Activated CD8-positive, alpha-beta memory T cell treated with anti-CD3 and anti-CD28 coated beads, Interleukin-2, amount 10 ng/mL, durations not matched to agents 7 days and 5 days (primary cell): ENCODE data around the gene MEGF10. TPM values are rescaled to one million over a fixed set of nuclear protein-coding genes. Genes with fewer than 3 reads are reported as not detected.

ENCODE experiments used
- ATAC-seq: fragments of 150-1000 bp; cut with Tn5 transposase; one replicate; pipeline ENCODE4 v1.10.0; 2021; ENCODE audit warnings: moderate library complexity
- CTCF ChIA-PET: fragments of 350-600 bp; sonication (Branson Sonifier 250); formaldehyde crosslinking; loops from one replicate; lab custom pipeline; 2021; ENCODE audit warnings: antibody characterized with exemption; lab: Charles Lee
- DNase-seq: peaks from one replicate; pipeline ENCODE4 v3.0.0-alpha.2; 2020
- H3K27ac Mint-ChIP-seq: one replicate; pipeline ENCODE4 v1.8.0; 2021; ENCODE audit warnings: mild to moderate bottlenecking, mixed read lengths
- H3K27me3 Mint-ChIP-seq: one replicate; pipeline ENCODE4 v1.8.0; 2021; ENCODE audit warnings: mixed read lengths
- H3K36me3 Mint-ChIP-seq: one replicate; pipeline ENCODE4 v1.8.0; 2021; ENCODE audit warnings: mild to moderate bottlenecking, mixed read lengths
- H3K4me1 Mint-ChIP-seq: one replicate; pipeline ENCODE4 v1.8.0; 2021; ENCODE audit warnings: mixed read lengths
- H3K4me3 Mint-ChIP-seq: one replicate; pipeline ENCODE4 v1.8.0; 2021; ENCODE audit warnings: mild to moderate bottlenecking, moderate library complexity, mixed read lengths
- H3K9me3 Mint-ChIP-seq: one replicate; pipeline ENCODE4 v1.8.0; 2022; ENCODE audit warnings: low read depth, mixed read lengths
- total RNA-seq, 2 experiments: library from RNA; stranded (reverse); gene quantifications; one replicate each; pipeline ENCODE4 v1.2.3, GENCODE V29; 2021

The MEGF10 gene
- total RNA-seq, 2 experiments from 2014 or later = not detected

DNA sequence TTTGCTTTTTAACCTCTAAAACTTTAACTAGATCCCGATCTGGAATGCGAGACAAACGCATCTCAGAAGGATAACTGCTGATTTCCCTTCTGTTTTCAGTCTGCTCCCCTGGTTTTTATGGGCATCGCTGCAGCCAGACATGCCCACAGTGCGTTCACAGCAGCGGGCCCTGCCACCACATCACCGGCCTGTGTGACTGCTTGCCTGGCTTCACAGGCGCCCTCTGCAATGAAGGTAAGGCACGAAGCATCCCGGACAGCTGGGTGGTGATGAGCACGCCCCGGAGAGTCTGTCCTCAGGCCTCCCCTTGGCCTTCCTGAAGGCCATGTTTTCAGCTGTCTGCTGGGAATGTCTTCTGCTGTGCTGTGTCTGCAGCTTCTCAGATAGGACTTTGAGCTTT lies 144.0 kb downstream of the MEGF10 start:
- DNase-seq (no peak), ATAC-seq (no peak)
- Mint-ChIP-seq H3K9me3 (no peaks in the 10 kb centered on the region), H3K4me1 (no peaks in the 10 kb centered on the region), H3K27me3 (peaks cover 8% of the 10 kb centered on the region), H3K27ac (no peak overlapping the region), H3K4me3 (no peak overlapping the region), H3K36me3 (no peaks in the 10 kb centered on the region)
- CTCF ChIA-PET = interaction anchor here (1.1 kb wide), 1 partner anchor 121 kb away, joined by 3 read pairs; no protein-coding TSS in a partner anchor

DNA sequence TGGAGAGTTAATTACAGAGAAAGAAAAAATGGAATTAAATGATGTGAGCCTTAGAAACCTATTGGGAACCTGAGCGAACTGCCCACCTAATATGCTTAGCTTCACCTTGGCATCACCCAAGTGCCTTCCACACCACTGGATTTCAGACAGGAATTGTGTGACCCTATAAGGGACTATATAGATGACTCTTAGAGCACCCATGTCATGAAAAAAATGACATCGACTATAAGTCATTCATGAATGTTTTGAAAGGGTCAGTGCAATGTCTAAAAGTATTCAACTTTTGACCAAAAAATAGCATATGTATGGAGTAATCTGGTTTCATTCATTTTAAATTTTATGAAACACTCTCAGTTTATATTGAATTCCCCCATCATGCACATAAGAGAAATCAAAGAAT lies 145.2 kb downstream of the MEGF10 start:
- Mint-ChIP-seq H3K27me3 (peaks cover 4% of the 10 kb centered on the region), H3K36me3 (no peaks in the 10 kb centered on the region), H3K4me3 (no peak overlapping the region), H3K27ac (no peak overlapping the region), H3K9me3 (no peaks in the 10 kb centered on the region), H3K4me1 (no peaks in the 10 kb centered on the region)
- DNase-seq (no peak), ATAC-seq (no peak)
- CTCF ChIA-PET = interaction anchor here (0.7 kb wide), 1 partner anchor 8 kb away, joined by 3 read pairs; no protein-coding TSS in a partner anchor

DNA sequence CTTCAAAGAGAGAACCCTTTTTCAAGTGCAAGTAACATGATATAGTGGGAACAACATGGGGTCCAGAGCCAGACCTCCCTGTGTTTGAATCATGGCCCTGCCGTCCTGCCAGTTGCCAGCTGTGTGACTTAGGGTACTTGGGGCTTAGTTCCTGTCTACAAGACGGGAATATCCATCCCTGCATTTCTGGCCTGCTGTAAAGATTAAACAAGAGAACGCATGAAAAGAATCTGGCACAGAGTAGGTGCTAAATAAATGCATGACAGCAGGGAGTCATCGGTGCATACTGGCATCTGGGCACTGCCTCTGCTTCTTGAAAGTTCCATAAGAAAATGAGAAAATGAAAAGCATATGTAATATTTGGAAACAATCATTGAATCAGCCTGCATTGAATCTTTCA lies 149.0 kb downstream of the MEGF10 start:
- H3K9me3 Mint-ChIP-seq = no peaks in the 10 kb centered on the region
- DNase-seq (no peak), ATAC-seq (no peak)
- H3K4me3 Mint-ChIP-seq = no peak overlapping the region
- H3K36me3 Mint-ChIP-seq = no peaks in the 10 kb centered on the region
- H3K27ac Mint-ChIP-seq = no peak overlapping the region
- CTCF ChIA-PET = no interaction called here
- peaks cover 13% of the 10 kb centered on the region for H3K27me3 Mint-ChIP-seq
- no peaks in the 10 kb centered on the region for H3K4me1 Mint-ChIP-seq

DNA sequence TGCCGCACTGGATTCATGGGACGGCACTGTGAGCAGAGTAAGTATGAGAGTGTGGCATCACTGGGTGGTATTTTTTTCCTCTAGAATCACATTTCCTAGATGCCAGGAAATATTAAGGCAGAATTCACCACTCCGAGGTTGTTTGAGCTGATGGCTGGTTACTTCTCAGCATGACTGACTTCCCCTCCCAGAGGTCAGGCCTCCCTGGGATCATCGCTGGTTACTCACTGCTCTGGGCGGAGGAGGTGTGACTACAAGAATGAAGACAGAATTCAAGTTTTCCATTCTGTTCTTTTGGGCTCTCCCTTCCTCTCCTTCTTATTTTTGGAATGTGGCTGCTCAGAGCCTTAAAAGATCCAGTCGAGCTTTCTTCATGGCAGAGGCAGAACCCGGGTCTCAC lies 150.2 kb downstream of the MEGF10 start:
- no peaks in the 10 kb centered on the region for H3K4me1 Mint-ChIP-seq
- no peak overlapping the region for H3K27ac Mint-ChIP-seq
- no peak overlapping the region for H3K4me3 Mint-ChIP-seq
- CTCF ChIA-PET = interaction anchor here (1.6 kb wide), 1 partner anchor 782 kb away, joined by 3 read pairs; no protein-coding TSS in a partner anchor
- H3K27me3 Mint-ChIP-seq = peaks cover 13% of the 10 kb centered on the region
- ATAC-seq (no peak), DNase-seq (no peak)
- no peaks in the 10 kb centered on the region for H3K9me3 Mint-ChIP-seq
- no peaks in the 10 kb centered on the region for H3K36me3 Mint-ChIP-seq

DNA sequence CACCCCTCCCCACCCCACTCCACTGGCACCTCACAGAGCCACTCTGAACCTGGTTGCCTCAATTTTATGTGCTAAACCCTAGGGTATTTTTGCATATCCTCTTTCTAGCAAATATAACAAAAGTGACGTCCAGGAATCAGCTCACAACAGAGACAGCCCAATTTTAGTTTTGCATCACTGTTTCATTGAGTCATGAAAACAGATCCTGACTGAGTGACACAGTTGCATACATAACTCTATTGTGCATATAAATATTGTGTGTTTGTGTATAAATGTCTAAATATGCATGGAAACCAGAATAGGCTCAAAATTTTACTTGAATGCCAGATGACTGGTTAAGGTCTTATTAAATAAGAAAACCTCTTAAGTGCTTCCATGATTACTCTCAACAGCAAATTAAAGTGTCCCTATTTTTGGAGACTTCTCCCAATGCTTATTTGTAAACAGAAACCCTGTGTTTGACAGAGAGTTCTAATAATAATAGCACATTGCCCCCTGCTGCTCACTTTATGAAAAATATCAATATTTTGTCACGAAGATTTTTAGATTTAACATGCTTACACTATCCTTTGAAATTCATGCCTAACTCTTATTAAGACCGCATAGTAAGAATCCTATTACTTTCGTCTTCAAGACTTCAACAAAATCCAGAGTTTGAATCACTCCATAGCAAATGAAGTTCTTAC lies 151.3 kb downstream of the MEGF10 start:
- Mint-ChIP-seq H3K4me3 (no peak overlapping the region), H3K27me3 (peaks cover 9% of the 10 kb centered on the region), H3K36me3 (no peaks in the 10 kb centered on the region), H3K9me3 (no peaks in the 10 kb centered on the region), H3K27ac (no peak overlapping the region), H3K4me1 (no peaks in the 10 kb centered on the region)
- ATAC-seq (no peak), DNase-seq (no peak)
- CTCF ChIA-PET = interaction anchor here (0.6 kb wide), 1 partner anchor 786 kb away, joined by 3 read pairs; no protein-coding TSS in a partner anchor

DNA sequence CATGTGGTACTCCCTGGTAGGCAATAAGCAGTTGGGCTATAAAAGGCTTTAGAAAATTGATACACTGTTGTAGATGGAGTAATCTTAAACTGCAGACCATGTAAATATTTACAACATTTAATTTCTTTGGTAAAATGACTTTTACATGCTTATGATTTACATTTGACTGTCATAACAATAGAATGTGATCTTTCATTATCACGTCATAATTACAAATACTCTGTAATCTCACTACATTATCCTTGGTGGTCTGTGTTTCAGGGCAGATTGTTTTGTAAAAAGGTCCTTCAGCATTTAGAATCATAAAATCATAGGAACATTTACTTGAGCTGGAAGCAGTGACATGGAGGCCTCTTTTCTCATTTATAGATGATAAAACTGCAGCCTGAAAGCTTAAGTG lies 153.6 kb downstream of the MEGF10 start:
- ATAC-seq (no peak), DNase-seq (no peak)
- no peaks in the 10 kb centered on the region for H3K36me3 Mint-ChIP-seq
- no peaks in the 10 kb centered on the region for H3K4me1 Mint-ChIP-seq
- H3K9me3 Mint-ChIP-seq = no peaks in the 10 kb centered on the region
- H3K27ac Mint-ChIP-seq = no peak overlapping the region
- CTCF ChIA-PET = interaction anchor here (0.5 kb wide), 1 partner anchor 9 kb away, joined by 3 read pairs; no protein-coding TSS in a partner anchor
- peaks cover 9% of the 10 kb centered on the region for H3K27me3 Mint-ChIP-seq
- H3K4me3 Mint-ChIP-seq = no peak overlapping the region

DNA sequence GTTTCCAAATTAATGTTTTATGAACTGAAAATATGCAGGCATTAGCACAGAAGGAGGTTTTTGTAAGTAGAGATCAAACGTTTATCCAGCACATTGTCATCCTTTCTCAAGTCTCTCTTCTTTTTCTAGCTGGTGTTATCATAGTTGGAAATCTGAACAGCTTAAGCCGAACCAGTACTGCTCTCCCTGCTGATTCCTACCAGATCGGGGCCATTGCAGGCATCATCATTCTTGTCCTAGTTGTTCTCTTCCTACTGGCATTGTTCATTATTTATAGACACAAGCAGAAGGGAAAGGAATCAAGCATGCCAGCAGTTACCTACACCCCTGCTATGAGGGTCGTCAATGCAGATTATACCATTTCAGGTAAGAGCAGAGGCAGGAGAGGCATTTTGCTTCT lies 154.7 kb downstream of the MEGF10 start:
- H3K36me3 Mint-ChIP-seq = no peaks in the 10 kb centered on the region
- no peaks in the 10 kb centered on the region for H3K4me1 Mint-ChIP-seq
- no peak overlapping the region for H3K4me3 Mint-ChIP-seq
- DNase-seq (no peak), ATAC-seq (no peak)
- no peak overlapping the region for H3K27ac Mint-ChIP-seq
- peaks cover 9% of the 10 kb centered on the region for H3K27me3 Mint-ChIP-seq
- CTCF ChIA-PET = no interaction called here
- H3K9me3 Mint-ChIP-seq = no peaks in the 10 kb centered on the region

DNA sequence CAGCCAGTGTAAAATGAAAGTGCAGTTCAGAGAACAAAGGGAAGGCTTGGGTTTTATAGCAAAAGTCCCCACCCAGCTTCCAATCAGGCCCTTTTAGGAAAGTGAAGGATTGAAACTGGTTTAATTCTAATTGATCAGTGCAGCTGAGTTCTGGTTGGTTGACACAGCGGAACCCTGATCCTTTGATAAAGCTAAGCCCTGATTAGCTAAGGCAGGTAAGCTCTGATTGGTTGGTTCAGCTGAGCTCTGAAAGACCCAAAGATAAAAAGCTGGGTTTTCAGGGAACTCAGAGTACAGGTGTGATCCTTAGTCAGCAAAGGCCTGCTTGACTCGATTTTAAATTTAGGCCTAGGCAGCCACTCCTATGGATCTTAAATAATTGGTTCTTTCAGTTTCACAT lies 156.0 kb downstream of the MEGF10 start:
- Mint-ChIP-seq H3K27ac (no peak overlapping the region), H3K27me3 (peaks cover 9% of the 10 kb centered on the region), H3K36me3 (no peaks in the 10 kb centered on the region), H3K4me3 (no peak overlapping the region), H3K4me1 (no peaks in the 10 kb centered on the region), H3K9me3 (no peaks in the 10 kb centered on the region)
- no peak for DNase-seq
- ATAC-seq = no peak
- CTCF ChIA-PET = interaction anchor here (1.2 kb wide), 1 partner anchor 636 kb away, joined by 3 read pairs; no protein-coding TSS in a partner anchor

DNA sequence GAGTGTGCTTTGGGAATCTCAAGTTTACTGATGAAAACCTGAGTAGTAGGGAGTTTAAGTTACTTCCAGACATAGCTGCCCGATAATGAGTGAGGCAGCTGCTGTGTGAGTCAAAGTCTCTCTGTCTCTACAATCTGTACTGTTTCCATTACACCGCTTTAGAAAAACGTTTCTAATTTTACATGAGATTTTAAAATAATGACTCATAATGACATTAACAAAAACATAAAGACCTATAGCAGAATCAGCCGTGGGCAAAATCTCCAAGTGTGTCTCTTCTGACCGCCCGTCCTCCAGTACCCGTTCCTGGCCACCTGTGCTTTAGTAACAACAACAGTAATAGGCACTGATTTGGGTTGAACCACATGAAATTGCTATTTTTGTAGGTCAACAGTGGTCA lies 157.2 kb downstream of the MEGF10 start:
- H3K4me3 Mint-ChIP-seq = no peak overlapping the region

DNA sequence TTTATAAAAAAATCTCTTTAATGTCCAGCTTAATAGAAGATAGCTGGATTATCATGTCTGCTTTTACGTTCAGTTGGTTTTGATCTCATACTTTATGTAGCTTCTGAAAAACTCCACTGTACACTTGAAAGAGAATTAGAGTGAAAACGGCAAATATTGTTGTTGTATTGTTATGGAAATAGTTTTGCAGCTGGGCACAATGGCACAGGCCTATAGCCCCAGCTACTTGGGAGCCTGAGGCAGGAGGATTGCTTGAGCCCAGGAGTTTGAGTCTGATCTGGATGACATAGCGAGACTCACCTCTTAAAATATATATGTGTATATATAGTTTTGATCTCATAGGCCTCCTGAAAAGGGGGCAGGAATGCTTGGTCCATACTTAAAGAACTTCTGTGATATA lies 159.4 kb downstream of the MEGF10 start:
- no peaks in the 10 kb centered on the region for H3K4me1 Mint-ChIP-seq
- CTCF ChIA-PET = no interaction called here
- H3K27ac Mint-ChIP-seq = no peak overlapping the region
- no peak overlapping the region for H3K4me3 Mint-ChIP-seq
- no peaks in the 10 kb centered on the region for H3K9me3 Mint-ChIP-seq
- no peaks in the 10 kb centered on the region for H3K36me3 Mint-ChIP-seq
- ATAC-seq (no peak), DNase-seq (no peak)
- H3K27me3 Mint-ChIP-seq = peaks cover 8% of the 10 kb centered on the region

More for the DNA sequence above, 157.2 kb downstream of the MEGF10 start:
- CTCF ChIA-PET = interaction anchor here (1.2 kb wide), 1 partner anchor 635 kb away, joined by 3 read pairs; no protein-coding TSS in a partner anchor
- ATAC-seq (no peak), DNase-seq (no peak)
- Mint-ChIP-seq H3K27me3 (peaks cover 6% of the 10 kb centered on the region), H3K36me3 (no peaks in the 10 kb centered on the region), H3K27ac (no peak overlapping the region), H3K9me3 (no peaks in the 10 kb centered on the region), H3K4me1 (no peaks in the 10 kb centered on the region)

DNA sequence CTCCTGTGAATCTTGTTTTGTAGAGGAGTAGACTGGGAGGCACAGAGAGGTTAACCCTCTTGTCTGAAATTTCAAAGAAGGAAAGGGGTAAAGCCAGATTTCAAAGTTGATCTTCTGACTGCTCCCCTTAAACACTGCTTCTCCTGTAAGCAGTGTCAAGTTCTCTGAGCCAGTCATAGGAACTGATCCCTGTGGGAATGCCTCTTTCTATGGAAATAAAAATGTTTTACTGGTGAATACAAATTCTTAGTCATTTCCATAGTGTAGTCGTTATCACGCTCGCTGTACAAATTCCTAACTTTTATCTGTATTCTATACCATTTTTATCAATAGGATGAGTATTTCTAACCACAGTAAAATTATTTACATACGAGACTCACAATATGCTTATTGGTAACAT lies 160.5 kb downstream of the MEGF10 start:
- ATAC-seq (no peak), DNase-seq (no peak)
- CTCF ChIA-PET = no interaction called here
- no peaks in the 10 kb centered on the region for H3K9me3 Mint-ChIP-seq
- H3K4me1 Mint-ChIP-seq = no peaks in the 10 kb centered on the region
- H3K4me3 Mint-ChIP-seq = no peak overlapping the region
- no peak overlapping the region for H3K27ac Mint-ChIP-seq
- H3K27me3 Mint-ChIP-seq = peaks cover 10% of the 10 kb centered on the region
- no peaks in the 10 kb centered on the region for H3K36me3 Mint-ChIP-seq

DNA sequence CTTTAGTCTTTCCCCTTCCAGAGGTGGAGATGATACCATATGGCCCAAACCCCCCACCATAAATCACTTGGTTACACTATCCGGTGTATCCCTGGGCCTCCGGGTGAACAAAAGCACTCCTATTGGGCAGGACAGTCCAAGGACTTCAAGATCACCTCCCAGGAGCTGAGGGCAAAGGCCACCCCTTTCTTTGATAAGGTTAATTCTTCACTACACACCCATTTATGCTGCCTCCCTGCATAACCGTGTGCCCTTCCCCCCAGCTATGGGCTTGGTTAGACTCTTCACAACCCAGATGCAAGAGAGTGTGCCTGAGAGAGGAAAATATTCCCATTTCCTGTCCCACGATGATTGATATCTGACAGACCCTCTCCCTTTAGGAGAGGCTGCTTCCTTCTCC lies 162.0 kb downstream of the MEGF10 start:
- peaks cover 10% of the 10 kb centered on the region for H3K27me3 Mint-ChIP-seq
- no peak overlapping the region for H3K27ac Mint-ChIP-seq
- no peaks in the 10 kb centered on the region for H3K9me3 Mint-ChIP-seq
- H3K4me3 Mint-ChIP-seq = no peak overlapping the region
- no peaks in the 10 kb centered on the region for H3K4me1 Mint-ChIP-seq
- CTCF ChIA-PET = no interaction called here
- ATAC-seq (no peak), DNase-seq (no peak)
- no peaks in the 10 kb centered on the region for H3K36me3 Mint-ChIP-seq

DNA sequence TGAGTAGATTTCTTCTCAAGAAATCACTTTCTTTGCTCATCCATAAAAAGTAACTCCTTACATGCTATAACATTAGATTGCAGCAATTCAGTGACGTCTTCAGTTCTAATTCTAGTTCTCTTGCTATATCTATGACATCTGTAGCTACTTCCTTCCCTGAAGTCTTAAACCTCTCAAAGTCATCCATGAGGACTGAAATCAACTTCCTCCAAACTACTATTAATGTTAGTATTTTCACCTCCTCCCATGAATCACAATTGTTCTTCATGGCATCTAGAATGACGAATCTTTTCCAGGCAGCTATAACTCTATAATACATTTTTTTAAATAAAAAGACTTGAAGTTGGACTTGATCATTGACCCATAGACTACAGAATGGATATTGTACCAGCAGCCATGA lies 180.6 kb downstream of the MEGF10 start:
- ATAC-seq = no peak
- H3K27ac Mint-ChIP-seq = no peak overlapping the region
- no peak overlapping the region for H3K4me3 Mint-ChIP-seq
- no peaks in the 10 kb centered on the region for H3K4me1 Mint-ChIP-seq
- no peak for DNase-seq
- CTCF ChIA-PET = no interaction called here
- H3K9me3 Mint-ChIP-seq = no peaks in the 10 kb centered on the region
- H3K36me3 Mint-ChIP-seq = no peaks in the 10 kb centered on the region
- H3K27me3 Mint-ChIP-seq = peaks cover 17% of the 10 kb centered on the region

DNA sequence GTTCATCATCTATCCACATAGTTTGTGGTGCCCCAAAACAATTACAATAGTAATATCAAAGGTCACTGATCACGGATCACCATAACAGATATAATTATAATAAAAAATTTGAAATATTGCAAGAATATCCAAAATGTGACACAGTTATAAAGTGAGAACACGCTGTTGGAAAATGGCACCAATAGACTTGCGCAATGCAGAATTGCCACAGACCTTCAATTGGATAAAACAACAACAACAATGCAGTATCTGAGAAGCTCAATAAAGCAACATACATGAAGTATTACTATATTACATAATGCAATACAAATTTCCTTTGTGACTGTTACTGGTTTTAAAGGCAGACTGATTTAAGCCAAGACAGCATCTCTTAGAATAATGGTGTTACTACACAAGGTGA lies 182.1 kb downstream of the MEGF10 start:
- peaks cover 16% of the 10 kb centered on the region for H3K27me3 Mint-ChIP-seq
- no peak overlapping the region for H3K4me3 Mint-ChIP-seq
- H3K9me3 Mint-ChIP-seq = no peaks in the 10 kb centered on the region
- DNase-seq (no peak), ATAC-seq (no peak)
- H3K27ac Mint-ChIP-seq = no peak overlapping the region
- H3K36me3 Mint-ChIP-seq = no peaks in the 10 kb centered on the region
- no peaks in the 10 kb centered on the region for H3K4me1 Mint-ChIP-seq
- CTCF ChIA-PET = no interaction called here
